ENCODE data around the gene RAB11FIP2. TPM values are rescaled to one million over a fixed set of nuclear protein-coding genes. Genes with fewer than 3 reads are reported as not detected.

The RAB11FIP2 gene
- total RNA-seq, 5 donors from 2014 or later (not counting 1 experiment from before 2014, with no cell fraction given): 16.5 to 36.6 (median 20.4) TPM

DNA sequence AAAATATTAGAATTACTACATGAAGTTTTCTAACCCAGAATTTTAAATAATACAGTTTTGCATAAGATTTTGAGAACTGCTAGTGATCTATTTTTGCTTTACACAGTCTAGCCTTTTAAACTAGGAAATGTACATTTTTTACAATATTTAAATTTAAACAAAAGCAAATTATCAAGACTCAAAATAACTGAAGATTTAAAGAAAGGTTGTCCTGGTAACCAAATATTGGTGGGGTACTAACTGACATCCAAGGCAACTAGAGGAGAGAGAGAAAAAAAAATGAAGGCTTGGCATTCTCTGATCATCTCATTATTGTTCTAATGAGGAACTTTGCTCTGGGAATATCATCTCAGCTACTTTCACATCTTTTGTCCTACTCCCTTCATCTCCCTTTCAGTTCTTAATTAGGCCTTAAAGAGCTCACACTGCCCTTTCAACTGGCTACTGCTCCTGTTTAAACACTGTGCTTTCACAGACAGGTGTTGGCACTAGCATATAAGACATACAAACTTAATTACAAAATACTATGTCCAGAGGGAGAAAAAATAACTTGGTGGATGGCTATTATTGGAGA, 33.7 kb downstream of the RAB11FIP2 start:
- peaks cover 0 to 6% (median 0%) of the 10 kb centered on the region in 3 donors for H3K4me1 Mint-ChIP-seq
- ChIA-PET POLR2A (no interaction called here), CTCF (no interaction called here)
- H3K9me3 ChIP-seq: no peaks in the 10 kb centered on the region
- ATAC-seq (replicated peaks in 1 of 4): no peak
- H3K27ac Mint-ChIP-seq: no peak overlapping the region
- peaks cover 43% of the 10 kb centered on the region for H3K36me3 Mint-ChIP-seq
- H3K27me3 ChIP-seq (replicated peaks in 1 of 2; ENCODE audit: control insufficient read depth in 2 of 2, extremely low read depth in 1 of 2, insufficient read depth in 2 of 2, low read length in 1 of 2): no peaks in the 10 kb centered on the region
- H3K4me3 Mint-ChIP-seq: no peak overlapping the region
- H3K27ac ChIP-seq (ENCODE audit: low read length): no peak overlapping the region
- H3K4me1 ChIP-seq (ENCODE audit: control insufficient read depth in 1 of 2, extremely low read depth in 1 of 2, insufficient read depth in 2 of 2, low read length in 2 of 2): no peaks in the 10 kb centered on the region
- no peaks in the 10 kb centered on the region for H3K9me3 Mint-ChIP-seq
- peaks cover 0 to 17% of the 10 kb centered on the region in 2 donors for H3K36me3 ChIP-seq (ENCODE audit: control insufficient read depth in 2 of 2, extremely low read depth in 1 of 2, insufficient read depth in 1 of 2, low read length in 1 of 2)
- H3K4me3 ChIP-seq (ENCODE audit: control insufficient read depth in 1 of 2, extremely low read depth in 1 of 2, low read length in 1 of 2): no peak overlapping the region
- no peak for DNase-seq
- no peaks in the 10 kb centered on the region for H3K27me3 Mint-ChIP-seq

DNA sequence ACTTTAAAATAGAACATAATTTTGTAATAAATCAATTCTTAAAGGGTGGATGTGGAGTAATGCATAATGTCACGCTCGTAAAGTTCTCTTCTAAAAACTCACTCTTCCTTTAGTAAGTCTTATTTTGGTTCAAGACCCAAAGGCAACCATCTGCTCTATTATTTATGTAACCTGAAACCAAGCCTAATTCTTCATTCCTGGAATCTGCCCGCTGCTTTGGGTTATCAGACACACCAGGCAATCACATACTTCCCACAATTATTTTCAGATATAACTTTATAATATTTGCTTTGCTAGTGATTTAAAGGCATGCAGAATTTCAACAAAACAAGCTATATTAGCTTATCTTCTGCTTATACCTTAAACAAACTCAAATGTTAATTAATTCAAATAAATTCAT, 39.0 kb downstream of the RAB11FIP2 start:
- Mint-ChIP-seq H3K9me3 (no peaks in the 10 kb centered on the region), H3K27ac (no peak overlapping the region), H3K4me3 (no peak overlapping the region), H3K36me3 (peaks cover 47% of the 10 kb centered on the region), H3K27me3 (no peaks in the 10 kb centered on the region), H3K4me1 (no peaks in the 10 kb centered on the region)
- no peak overlapping the region for H3K27ac ChIP-seq (ENCODE audit: low read length)
- DNase-seq (no peak), ATAC-seq (replicated peaks in 1 of 4) (no peak)
- ChIA-PET CTCF (no interaction called here), POLR2A (no interaction called here)
- no peak overlapping the region for H3K4me3 ChIP-seq (ENCODE audit: control insufficient read depth in 1 of 2, extremely low read depth in 1 of 2, low read length in 1 of 2)
- no peaks in the 10 kb centered on the region for H3K4me1 ChIP-seq (ENCODE audit: control insufficient read depth in 1 of 2, extremely low read depth in 1 of 2, insufficient read depth in 2 of 2, low read length in 2 of 2)
- H3K36me3 ChIP-seq (ENCODE audit: control insufficient read depth in 2 of 2, extremely low read depth in 1 of 2, insufficient read depth in 1 of 2, low read length in 1 of 2): peaks cover 2 to 22% of the 10 kb centered on the region in 2 donors
- H3K27me3 ChIP-seq (replicated peaks in 1 of 2; ENCODE audit: control insufficient read depth in 2 of 2, extremely low read depth in 1 of 2, insufficient read depth in 2 of 2, low read length in 1 of 2): no peaks in the 10 kb centered on the region
- no CpG with 5 or more reads among the region's 3 CpGs for WGBS (ENCODE audit: insufficient coverage)
- no peaks in the 10 kb centered on the region for H3K9me3 ChIP-seq

DNA sequence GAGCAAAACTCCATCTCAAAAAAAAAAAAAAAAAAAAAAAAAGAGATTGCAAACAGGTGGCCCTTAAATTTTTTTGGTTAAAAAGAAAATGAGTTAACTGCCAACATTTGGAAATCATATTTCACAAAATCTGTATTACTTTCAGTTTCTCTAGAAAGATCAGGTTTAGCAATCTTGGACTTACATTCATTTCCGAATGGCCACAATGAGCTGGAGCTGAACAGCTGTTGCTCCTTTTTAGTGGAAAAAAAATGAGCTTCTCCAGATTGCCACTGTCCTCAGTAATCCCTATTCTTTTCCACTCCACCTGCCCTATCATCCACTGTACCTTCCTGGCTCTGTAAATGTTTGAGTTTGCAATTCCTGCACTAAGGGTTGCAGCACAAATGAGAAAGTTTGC, 43.6 kb downstream of the RAB11FIP2 start:
- no CpG with 5 or more reads among the region's 1 CpG for WGBS (ENCODE audit: insufficient coverage)
- no peaks in the 10 kb centered on the region for H3K27me3 Mint-ChIP-seq
- H3K4me3 ChIP-seq (ENCODE audit: control insufficient read depth in 1 of 2, extremely low read depth in 1 of 2, low read length in 1 of 2): no peak overlapping the region
- H3K27ac ChIP-seq (ENCODE audit: low read length): no peak overlapping the region
- POLR2A ChIA-PET: no interaction called here
- CTCF ChIA-PET: no interaction called here
- DNase-seq (no peak), ATAC-seq (replicated peaks in 1 of 4) (no peak)
- no peaks in the 10 kb centered on the region for H3K9me3 ChIP-seq
- no peak overlapping the region for H3K27ac Mint-ChIP-seq
- no peaks in the 10 kb centered on the region for H3K9me3 Mint-ChIP-seq
- peaks cover 73% of the 10 kb centered on the region for H3K36me3 Mint-ChIP-seq
- no peaks in the 10 kb centered on the region for H3K27me3 ChIP-seq (replicated peaks in 1 of 2; ENCODE audit: control insufficient read depth in 2 of 2, extremely low read depth in 1 of 2, insufficient read depth in 2 of 2, low read length in 1 of 2)
- no peak overlapping the region for H3K4me3 Mint-ChIP-seq
- no peaks in the 10 kb centered on the region for H3K4me1 ChIP-seq (ENCODE audit: control insufficient read depth in 1 of 2, extremely low read depth in 1 of 2, insufficient read depth in 2 of 2, low read length in 2 of 2)
- no peaks in the 10 kb centered on the region for H3K4me1 Mint-ChIP-seq
- H3K36me3 ChIP-seq (ENCODE audit: control insufficient read depth in 2 of 2, extremely low read depth in 1 of 2, insufficient read depth in 1 of 2, low read length in 1 of 2): peaks cover 4 to 10% of the 10 kb centered on the region in 2 donors

DNA sequence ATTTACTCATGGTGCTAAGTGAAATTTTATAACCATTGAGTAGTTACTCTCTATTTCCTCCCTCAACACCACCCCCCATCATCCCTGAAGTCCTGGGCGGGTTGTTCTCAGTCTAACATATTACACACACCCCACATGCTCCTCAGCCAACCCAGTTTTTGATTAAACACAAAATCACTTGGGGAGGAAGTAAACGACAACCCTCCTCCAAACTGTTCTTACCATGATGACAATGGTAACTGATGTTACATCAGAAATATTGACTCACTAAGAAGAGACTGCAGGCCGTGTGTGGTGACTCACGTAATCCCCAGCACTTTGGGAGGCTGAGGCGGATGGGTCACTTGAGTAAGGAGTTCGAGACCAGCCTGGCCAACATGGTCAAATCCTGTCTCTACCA, 44.2 kb downstream of the RAB11FIP2 start:
- POLR2A ChIA-PET: no interaction called here
- H3K36me3 ChIP-seq (ENCODE audit: control insufficient read depth in 2 of 2, extremely low read depth in 1 of 2, insufficient read depth in 1 of 2, low read length in 1 of 2): peaks cover 4 to 9% of the 10 kb centered on the region in 2 donors
- 90% methylated on average over 3 of the region's 6 CpGs for WGBS (ENCODE audit: insufficient coverage)
- no peak for DNase-seq
- Mint-ChIP-seq H3K4me3 (no peak overlapping the region), H3K36me3 (peaks cover 71% of the 10 kb centered on the region), H3K27me3 (no peaks in the 10 kb centered on the region), H3K4me1 (no peaks in the 10 kb centered on the region), H3K27ac (no peak overlapping the region), H3K9me3 (no peaks in the 10 kb centered on the region)
- H3K27ac ChIP-seq (ENCODE audit: low read length): no peak overlapping the region
- no peak overlapping the region for H3K4me3 ChIP-seq (ENCODE audit: control insufficient read depth in 1 of 2, extremely low read depth in 1 of 2, low read length in 1 of 2)
- H3K27me3 ChIP-seq (replicated peaks in 1 of 2; ENCODE audit: control insufficient read depth in 2 of 2, extremely low read depth in 1 of 2, insufficient read depth in 2 of 2, low read length in 1 of 2): no peaks in the 10 kb centered on the region
- CTCF ChIA-PET: no interaction called here
- no peak for ATAC-seq (replicated peaks in 1 of 4)
- no peaks in the 10 kb centered on the region for H3K9me3 ChIP-seq
- no peaks in the 10 kb centered on the region for H3K4me1 ChIP-seq (ENCODE audit: control insufficient read depth in 1 of 2, extremely low read depth in 1 of 2, insufficient read depth in 2 of 2, low read length in 2 of 2)

DNA sequence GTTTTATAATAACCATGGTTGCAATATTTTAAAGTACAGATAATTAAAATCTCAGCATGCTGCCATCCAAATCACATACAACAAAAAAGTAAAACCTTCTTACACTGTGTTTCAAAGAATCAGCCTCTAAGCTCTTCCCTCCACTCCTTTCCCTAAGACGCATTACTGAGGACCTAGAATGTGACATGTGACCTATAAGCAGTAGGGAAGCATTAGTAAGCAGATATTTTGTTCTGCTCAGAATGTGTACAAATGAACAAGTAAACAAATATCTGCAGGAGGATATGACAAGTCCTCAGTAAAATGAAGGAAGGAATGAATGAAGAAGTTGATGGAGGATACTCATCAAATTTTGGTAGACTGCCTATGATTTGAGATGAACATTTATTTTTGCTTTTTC, 49.1 kb downstream of the RAB11FIP2 start:
- ChIA-PET CTCF (no interaction called here), POLR2A (no interaction called here)
- Mint-ChIP-seq H3K4me3 (no peak overlapping the region), H3K27me3 (no peaks in the 10 kb centered on the region), H3K36me3 (peaks cover 62% of the 10 kb centered on the region), H3K9me3 (no peaks in the 10 kb centered on the region), H3K4me1 (no peaks in the 10 kb centered on the region), H3K27ac (no peak overlapping the region)
- Histone ChIP-seq H3K36me3 (ENCODE audit: control insufficient read depth in 2 of 2, extremely low read depth in 1 of 2, insufficient read depth in 1 of 2, low read length in 1 of 2) (peaks cover 0 to 2% of the 10 kb centered on the region in 2 donors), H3K4me1 (ENCODE audit: control insufficient read depth in 1 of 2, extremely low read depth in 1 of 2, insufficient read depth in 2 of 2, low read length in 2 of 2) (no peaks in the 10 kb centered on the region), H3K27ac (ENCODE audit: low read length) (no peak overlapping the region), H3K9me3 (no peaks in the 10 kb centered on the region), H3K27me3 (replicated peaks in 1 of 2; ENCODE audit: control insufficient read depth in 2 of 2, extremely low read depth in 1 of 2, insufficient read depth in 2 of 2, low read length in 1 of 2) (no peaks in the 10 kb centered on the region), H3K4me3 (ENCODE audit: control insufficient read depth in 1 of 2, extremely low read depth in 1 of 2, low read length in 1 of 2) (no peak overlapping the region)
- no CpG with 5 or more reads among the region's 1 CpG for WGBS (ENCODE audit: insufficient coverage)
- ATAC-seq (replicated peaks in 1 of 4) (no peak), DNase-seq (no peak)

DNA sequence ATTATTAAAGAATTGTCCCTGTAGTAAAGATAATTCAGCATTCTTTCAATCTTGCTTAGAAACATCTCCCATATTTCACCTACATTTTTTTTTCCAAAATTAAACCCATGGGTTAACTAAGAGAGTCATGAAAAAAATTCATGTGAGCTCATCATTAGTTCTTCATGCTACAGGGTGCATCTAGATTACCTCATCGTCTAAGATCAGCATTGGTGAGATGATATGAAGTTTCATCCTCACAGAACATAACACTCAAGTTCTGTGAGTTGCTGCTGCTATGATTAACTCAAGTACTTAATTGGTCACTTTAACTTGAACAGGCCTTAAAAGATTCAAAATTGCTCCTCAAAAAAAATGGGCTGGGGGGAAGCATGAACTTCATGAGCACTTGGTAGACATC, 50.0 kb downstream of the RAB11FIP2 start:
- H3K4me1 Mint-ChIP-seq: no peaks in the 10 kb centered on the region
- CTCF ChIA-PET: interaction anchor here in 1 of 2 donors (0.7 kb wide), 1 partner anchor 244 kb away, joined by 4 read pairs; no protein-coding TSS in a partner anchor
- H3K9me3 Mint-ChIP-seq: no peaks in the 10 kb centered on the region
- no peaks in the 10 kb centered on the region for H3K27me3 ChIP-seq (replicated peaks in 1 of 2; ENCODE audit: control insufficient read depth in 2 of 2, extremely low read depth in 1 of 2, insufficient read depth in 2 of 2, low read length in 1 of 2)
- no peak overlapping the region for H3K27ac ChIP-seq (ENCODE audit: low read length)
- ATAC-seq (replicated peaks in 1 of 4) (no peak), DNase-seq (no peak)
- no peak overlapping the region for H3K4me3 ChIP-seq (ENCODE audit: control insufficient read depth in 1 of 2, extremely low read depth in 1 of 2, low read length in 1 of 2)
- H3K27me3 Mint-ChIP-seq: no peaks in the 10 kb centered on the region
- POLR2A ChIA-PET: no interaction called here
- no peaks in the 10 kb centered on the region for H3K4me1 ChIP-seq (ENCODE audit: control insufficient read depth in 1 of 2, extremely low read depth in 1 of 2, insufficient read depth in 2 of 2, low read length in 2 of 2)
- H3K36me3 Mint-ChIP-seq: peaks cover 56% of the 10 kb centered on the region
- no peak overlapping the region for H3K27ac Mint-ChIP-seq
- WGBS (ENCODE audit: insufficient coverage): no CpG with 5 or more reads among the region's 1 CpG
- H3K9me3 ChIP-seq: no peaks in the 10 kb centered on the region
- no peak overlapping the region for H3K4me3 Mint-ChIP-seq
- no peaks in the 10 kb centered on the region for H3K36me3 ChIP-seq (ENCODE audit: control insufficient read depth in 2 of 2, extremely low read depth in 1 of 2, insufficient read depth in 1 of 2, low read length in 1 of 2)

DNA sequence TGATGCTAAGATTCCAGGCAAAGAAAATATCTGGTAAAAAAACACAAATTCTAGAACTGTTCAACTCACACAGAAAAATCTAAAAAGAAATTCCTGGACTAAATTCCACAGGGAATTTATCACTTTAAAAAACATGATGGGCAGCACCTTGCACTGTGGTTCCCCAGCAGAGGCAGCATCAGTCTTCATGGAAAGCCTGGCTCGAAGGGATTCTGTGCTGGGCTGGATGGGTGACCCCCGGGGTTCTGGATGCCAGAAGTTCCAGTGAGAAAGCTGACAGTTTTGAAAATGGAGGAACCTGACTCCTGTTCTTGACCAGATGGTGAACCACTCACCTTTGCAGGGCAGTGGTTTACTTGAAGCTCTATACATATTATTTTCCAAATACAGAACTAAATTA, 52.0 kb downstream of the RAB11FIP2 start:
- no peaks in the 10 kb centered on the region for H3K9me3 Mint-ChIP-seq
- WGBS (ENCODE audit: insufficient coverage): 100% methylated on average over 1 of the region's 2 CpGs
- Histone ChIP-seq H3K36me3 (ENCODE audit: control insufficient read depth in 2 of 2, extremely low read depth in 1 of 2, insufficient read depth in 1 of 2, low read length in 1 of 2) (no peaks in the 10 kb centered on the region), H3K9me3 (no peaks in the 10 kb centered on the region), H3K4me1 (ENCODE audit: control insufficient read depth in 1 of 2, extremely low read depth in 1 of 2, insufficient read depth in 2 of 2, low read length in 2 of 2) (no peaks in the 10 kb centered on the region), H3K4me3 (ENCODE audit: control insufficient read depth in 1 of 2, extremely low read depth in 1 of 2, low read length in 1 of 2) (no peak overlapping the region), H3K27me3 (replicated peaks in 1 of 2; ENCODE audit: control insufficient read depth in 2 of 2, extremely low read depth in 1 of 2, insufficient read depth in 2 of 2, low read length in 1 of 2) (no peaks in the 10 kb centered on the region), H3K27ac (ENCODE audit: low read length) (no peak overlapping the region)
- CTCF ChIA-PET: no interaction called here
- peaks cover 42% of the 10 kb centered on the region for H3K36me3 Mint-ChIP-seq
- POLR2A ChIA-PET: no interaction called here
- no peak overlapping the region for H3K4me3 Mint-ChIP-seq
- no peaks in the 10 kb centered on the region for H3K4me1 Mint-ChIP-seq
- ATAC-seq (replicated peaks in 1 of 4) (no peak), DNase-seq (no peak)
- no peaks in the 10 kb centered on the region for H3K27me3 Mint-ChIP-seq
- H3K27ac Mint-ChIP-seq: no peak overlapping the region

Data from T-cell (primary cell).